ENCODE measurements around the gene SLC15A5.

Gene SLC15A5

DNA sequence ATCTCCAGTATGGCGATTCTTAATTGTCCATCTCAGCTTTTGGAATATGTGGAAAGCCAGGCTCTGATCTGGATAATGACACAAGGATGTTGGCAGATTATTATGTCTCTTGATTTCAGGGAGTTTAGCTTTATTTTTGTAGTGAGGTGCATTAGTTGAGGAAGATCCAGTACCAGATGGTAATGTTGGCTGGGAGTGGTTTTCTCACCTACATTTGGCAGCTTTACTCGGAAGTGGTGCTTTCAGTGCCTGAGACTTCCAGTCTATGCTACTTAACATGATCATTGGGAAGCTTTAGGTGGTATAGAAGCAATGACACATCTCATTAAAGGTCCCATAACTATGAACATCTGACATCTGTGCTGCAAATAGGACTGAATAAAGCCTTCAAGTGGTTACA, 7.5 kb downstream of the SLC15A5 start:
- H3K4me2 ChIP-seq (ENCODE audit: low read length), result no peak overlapping the region
- H3K9ac ChIP-seq (ENCODE audit: low read length), result no peak overlapping the region
- no peaks in the 10 kb centered on the region for H3K36me3 ChIP-seq (replicated peaks; ENCODE audit: low read depth, low read length)
- TF ChIP-seq, protein P1, sequence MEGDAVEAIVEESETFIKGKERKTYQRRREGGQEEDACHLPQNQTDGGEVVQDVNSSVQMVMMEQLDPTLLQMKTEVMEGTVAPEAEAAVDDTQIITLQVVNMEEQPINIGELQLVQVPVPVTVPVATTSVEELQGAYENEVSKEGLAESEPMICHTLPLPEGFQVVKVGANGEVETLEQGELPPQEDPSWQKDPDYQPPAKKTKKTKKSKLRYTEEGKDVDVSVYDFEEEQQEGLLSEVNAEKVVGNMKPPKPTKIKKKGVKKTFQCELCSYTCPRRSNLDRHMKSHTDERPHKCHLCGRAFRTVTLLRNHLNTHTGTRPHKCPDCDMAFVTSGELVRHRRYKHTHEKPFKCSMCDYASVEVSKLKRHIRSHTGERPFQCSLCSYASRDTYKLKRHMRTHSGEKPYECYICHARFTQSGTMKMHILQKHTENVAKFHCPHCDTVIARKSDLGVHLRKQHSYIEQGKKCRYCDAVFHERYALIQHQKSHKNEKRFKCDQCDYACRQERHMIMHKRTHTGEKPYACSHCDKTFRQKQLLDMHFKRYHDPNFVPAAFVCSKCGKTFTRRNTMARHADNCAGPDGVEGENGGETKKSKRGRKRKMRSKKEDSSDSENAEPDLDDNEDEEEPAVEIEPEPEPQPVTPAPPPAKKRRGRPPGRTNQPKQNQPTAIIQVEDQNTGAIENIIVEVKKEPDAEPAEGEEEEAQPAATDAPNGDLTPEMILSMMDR (IDR thresholded peaks at IDR 0.05; ENCODE audit: low read depth, low read length), result no peak
- peaks cover 7% of the 10 kb centered on the region for H3K4me1 ChIP-seq (ENCODE audit: low read length)
- no peak overlapping the region for H2AFZ ChIP-seq (ENCODE audit: low read depth, low read length)
- H4K20me1 ChIP-seq (ENCODE audit: insufficient read depth, low read length), result no peaks in the 10 kb centered on the region
- H3K27me3 ChIP-seq (ENCODE audit: low read depth, low read length), result no peaks in the 10 kb centered on the region
- H3K9me3 ChIP-seq (ENCODE audit: insufficient read depth, low read length), result peaks cover 2% of the 10 kb centered on the region; the same call in 1 of the 2 replicates
- no peak overlapping the region for H3K27ac ChIP-seq (ENCODE audit: low read length)
- no peaks in the 10 kb centered on the region for H3K79me2 ChIP-seq (ENCODE audit: low read length)
- H3K4me3 ChIP-seq (ENCODE audit: low read length), result no peak overlapping the region

- TF ChIP-seq, protein P1 (IDR thresholded peaks at IDR 0.05; ENCODE audit: low read depth, low read length), result no peak
- TF ChIP-seq EZH2phosphoT487 (IDR thresholded peaks at IDR 0.05; ENCODE audit: low read depth), result no peak
- Histone ChIP-seq H3K9me3 (ENCODE audit: insufficient read depth, low read length) (peaks cover 13% of the 10 kb centered on the region; the same call in 1 of the 2 replicates), H4K20me1 (ENCODE audit: insufficient read depth, low read length) (no peaks in the 10 kb centered on the region), H3K4me3 (ENCODE audit: low read length) (no peak overlapping the region), H3K79me2 (ENCODE audit: low read length) (no peaks in the 10 kb centered on the region), H2AFZ (ENCODE audit: low read depth, low read length) (no peak overlapping the region), H3K36me3 (replicated peaks; ENCODE audit: low read depth, low read length) (peaks cover 3% of the 10 kb centered on the region), H3K9ac (ENCODE audit: low read length) (no peak overlapping the region), H3K27me3 (ENCODE audit: low read depth, low read length) (no peaks in the 10 kb centered on the region), H3K27ac (ENCODE audit: low read length) (no peak overlapping the region), H3K4me1 (ENCODE audit: low read length) (peaks cover 20% of the 10 kb centered on the region), H3K4me2 (ENCODE audit: low read length) (no peak overlapping the region)
Observed at GRCh38 chr12:16266085-16266484, 11.4 kb downstream of the SLC15A5 start.

DNA sequence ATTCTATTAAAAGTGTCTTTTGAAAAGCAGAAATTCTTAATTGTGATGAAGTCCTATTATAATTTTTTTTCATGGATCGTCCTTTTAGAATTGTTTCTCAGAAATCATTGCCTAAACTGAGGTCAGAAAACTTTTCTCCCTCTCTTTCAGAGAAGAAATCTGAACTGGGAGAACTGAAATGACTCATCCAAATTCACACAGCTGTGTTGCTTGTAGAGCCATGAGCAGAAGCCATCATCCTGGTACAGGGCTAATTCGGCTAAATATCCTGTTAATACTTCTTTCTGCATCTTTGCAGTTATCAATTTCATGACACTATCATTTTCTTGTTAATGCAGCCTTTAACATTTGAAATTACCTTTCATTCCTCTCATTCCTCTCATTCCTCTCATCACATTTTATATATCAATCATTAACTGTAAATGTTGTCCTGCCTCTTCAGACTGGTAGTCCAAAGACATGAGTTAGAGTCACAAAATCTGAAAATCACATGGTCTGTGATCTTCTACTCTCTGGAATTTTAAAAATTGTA, 15.5 kb downstream of the SLC15A5 start:
- TF ChIP-seq, protein P1 (IDR thresholded peaks at IDR 0.05; ENCODE audit: low read depth, low read length), result no peak
- no peak for TF ChIP-seq EZH2phosphoT487 (IDR thresholded peaks at IDR 0.05; ENCODE audit: low read depth)
- no peaks in the 10 kb centered on the region for H3K27me3 ChIP-seq (ENCODE audit: low read depth, low read length)
- no peak overlapping the region for H3K4me3 ChIP-seq (ENCODE audit: low read length)
- peak overlapping the region; percentile 41 for H3K4me2 ChIP-seq (ENCODE audit: low read length)
- peaks cover 3% of the 10 kb centered on the region for H3K36me3 ChIP-seq (replicated peaks; ENCODE audit: low read depth, low read length)
- no peak overlapping the region for H3K9ac ChIP-seq (ENCODE audit: low read length)
- peaks cover 13% of the 10 kb centered on the region; the same call in 1 of the 2 replicates for H3K9me3 ChIP-seq (ENCODE audit: insufficient read depth, low read length)
- H3K79me2 ChIP-seq (ENCODE audit: low read length), result no peaks in the 10 kb centered on the region
- H3K4me1 ChIP-seq (ENCODE audit: low read length), result peaks cover 18% of the 10 kb centered on the region
- no peak overlapping the region for H2AFZ ChIP-seq (ENCODE audit: low read depth, low read length)
- peak overlapping the region; percentile 39 for H3K27ac ChIP-seq (ENCODE audit: low read length)
- H4K20me1 ChIP-seq (ENCODE audit: insufficient read depth, low read length), result no peaks in the 10 kb centered on the region

DNA sequence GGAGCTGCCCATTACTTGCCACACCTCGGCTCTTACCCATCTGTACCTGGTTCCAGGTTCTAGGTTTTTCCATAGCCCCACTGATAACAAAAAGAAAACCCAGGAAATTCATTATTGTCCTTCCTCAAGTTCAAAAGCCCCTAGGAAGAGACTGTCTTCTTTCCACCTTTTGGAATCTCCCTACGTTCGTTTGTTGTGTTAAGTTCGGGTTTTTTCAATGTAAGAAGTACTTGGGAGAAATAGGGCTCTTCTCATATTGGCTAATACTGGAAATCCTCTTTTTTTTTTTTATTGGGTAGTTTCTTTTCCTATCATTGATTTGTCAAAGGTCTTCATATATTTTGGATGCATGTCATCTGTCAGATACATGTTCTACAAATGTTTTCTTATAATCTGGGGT, 17.3 kb downstream of the SLC15A5 start:
- TF ChIP-seq EZH2phosphoT487 (IDR thresholded peaks at IDR 0.05; ENCODE audit: low read depth), result no peak
- TF ChIP-seq, protein P1 (IDR thresholded peaks at IDR 0.05; ENCODE audit: low read depth, low read length), result no peak
- Histone ChIP-seq H3K27me3 (ENCODE audit: low read depth, low read length) (no peaks in the 10 kb centered on the region), H3K9me3 (ENCODE audit: insufficient read depth, low read length) (peaks cover 13% of the 10 kb centered on the region; the same call in 1 of the 2 replicates), H3K4me2 (ENCODE audit: low read length) (no peak overlapping the region), H4K20me1 (ENCODE audit: insufficient read depth, low read length) (no peaks in the 10 kb centered on the region), H3K79me2 (ENCODE audit: low read length) (no peaks in the 10 kb centered on the region), H3K4me3 (ENCODE audit: low read length) (no peak overlapping the region), H2AFZ (ENCODE audit: low read depth, low read length) (no peak overlapping the region), H3K27ac (ENCODE audit: low read length) (no peak overlapping the region), H3K9ac (ENCODE audit: low read length) (no peak overlapping the region), H3K36me3 (replicated peaks; ENCODE audit: low read depth, low read length) (peaks cover 3% of the 10 kb centered on the region), H3K4me1 (ENCODE audit: low read length) (peaks cover 18% of the 10 kb centered on the region)
